ENCODE results near the gene ZNF133. TPM values are rescaled to one million over a fixed set of nuclear protein-coding genes. Genes with fewer than 3 reads are reported as not detected.
A peak's percentile ranks its signal among the peaks of the same experiment; 100 is the strongest.

The ZNF133 gene
- total RNA-seq (2014; rRNA removed; shearing (Covaris generic)) (14.4 and 15.1 TPM in 2 replicates), polyA plus RNA-seq (2016; fragmentation: Nextera tagmentation; extraction: Ambion mirVana) (9.4 and 10.6 TPM in 2 replicates)
- long read RNA-seq, partial matches to known transcripts: 2 of 5 reads
- long read RNA-seq, other reads (novel, unspliced or antisense): 2 of 5 reads

GRCh38 chr20:18287915-18288748, at the start of gene ZNF133:
Gene ZNF133 (plus strand): TSS chr20:18288527. CDS start chr20:18305687, 17,160 bp downstream.
- Mint-ChIP-seq H3K27ac (peak within 1 kb of the TSS; percentile 99), H3K4me1 (peaks cover 12% of the 10 kb centered on the region), H3K36me3 (ENCODE audit: low read depth) (peaks cover 17% of the 10 kb centered on the region; the same call in 2 of the 3 replicates), H3K27me3 (ENCODE audit: insufficient read depth, low read depth, poor library complexity) (peaks cover 11% of the 10 kb centered on the region), H3K9me3 (peaks cover 24% of the 10 kb centered on the region), H3K4me3 (peak within 1 kb of the TSS; percentile 94)
- H4K20me1 ChIP-seq (replicated peaks; ENCODE audit: insufficient read depth): no peaks in the 10 kb centered on the region
- H3K4me1 ChIP-seq (ENCODE audit: insufficient read depth): no peaks in the 10 kb centered on the region; the same call in 1 of the 2 replicates
- peaks cover 7% of the 10 kb centered on the region for H3F3A ChIP-seq (replicated peaks; ENCODE audit: low read depth)
- H3K27me3 ChIP-seq (ENCODE audit: insufficient read depth): no peaks in the 10 kb centered on the region
- no peaks in the 10 kb centered on the region for H3K36me3 ChIP-seq (ENCODE audit: insufficient read depth)
- H3K27ac ChIP-seq (ENCODE audit: low read depth): peak within 1 kb of the TSS; percentile 99
- H3K9me2 ChIP-seq (ENCODE audit: insufficient read depth): peaks cover 11% of the 10 kb centered on the region; the same call in 1 of the 2 replicates
- TF ChIP-seq JUNB (IDR thresholded peaks at IDR 0.05; ENCODE audit: unreplicated experiment) (no peak), CREB1 (CRISPR knock-in tag; IDR thresholded peaks at IDR 0.05; ENCODE audit: low read depth) (peak; percentile 97), POLR2AphosphoS5 (IDR thresholded peaks at IDR 0.05; ENCODE audit: low read depth) (peak; percentile 84), REST (IDR thresholded peaks at IDR 0.05; ENCODE audit: unreplicated experiment) (no peak), ZNF331 (CRISPR knock-in tag; IDR thresholded peaks at IDR 0.05; ENCODE audit: low read depth) (no peak), CTCF (conservative IDR thresholded peaks at IDR 0.05; ENCODE audit: low read depth in 2 of 2) (peak in 1 of 2 experiments; percentile 35; a peak in 3 of 4 replicates), ZNF114 (CRISPR knock-in tag; IDR thresholded peaks at IDR 0.05) (no peak), STAT1 (IDR thresholded peaks at IDR 0.05; ENCODE audit: unreplicated experiment) (no peak), ETS1 (IDR thresholded peaks at IDR 0.05) (peak; percentile 98)
- peak; percentile 97 for ATAC-seq
- H3K4me3 ChIP-seq: peak within 1 kb of the TSS; percentile 100
- DNase-seq (ENCODE audit: low spot score): peak; percentile 97
- peaks cover 29% of the 10 kb centered on the region for H3K79me2 ChIP-seq (replicated peaks; ENCODE audit: insufficient read depth)
- H3K4me2 ChIP-seq: peak within 1 kb of the TSS; percentile 92
- H2AFZ ChIP-seq: peak within 1 kb of the TSS; percentile 97

All from GM23338 (cell line).